IPS DF 19.7 (cell line): ENCODE data around the gene TRIM49B.
"Not testable (repeated sequence)": the region's sequence is repeated elsewhere in the genome, so short reads cannot be mapped to it uniquely, and the experiment has no call there.

Experiments
- DNase-seq: peaks from one replicate; pipeline ENCODE4 v3.0.0-alpha.2; 2013; ENCODE audit warnings: low read depth, low spot score

Gene TRIM49B

GRCh38 chr11:49028523-49028922 is at the start of gene TRIM49B:
Gene TRIM49B, plus strand, starts transcription at chr11:49028823. Its CDS starts 2,777 bp downstream, at chr11:49031600.
- DNase-seq = not testable (repeated sequence)

GRCh38 chr11:48983785-48984184 is 44.8 kb upstream of the TRIM49B start, which contains the start of gene TRIM51G:
Gene TRIM51G, minus strand, starts transcription at chr11:48983885. Its CDS starts 2,190 bp downstream, at chr11:48981695.
- DNase-seq = not testable (repeated sequence)

- DNase-seq = not testable (repeated sequence)
Observed at GRCh38 chr11:49048229-49048628, 19.6 kb downstream of the TRIM49B start.

GRCh38 chr11:49049821-49050220 is 21.2 kb downstream of the TRIM49B start:
- DNase-seq = not testable (repeated sequence)

- DNase-seq = not testable (repeated sequence)
Observed at GRCh38 chr11:49059012-49059411, 30.4 kb downstream of the TRIM49B start, which contains the start of gene TRIM64C. Gene TRIM64C, minus strand, starts transcription at chr11:49059112. Its CDS starts 0 bp downstream, at chr11:49059112.

- not testable (repeated sequence) for DNase-seq
Observed at GRCh38 chr11:49069897-49070296, 41.3 kb downstream of the TRIM49B start.
